ENCODE measurements around the gene ARFGAP2. TPM values are rescaled to one million over a fixed set of nuclear protein-coding genes. Genes with fewer than 3 reads are reported as not detected.
A peak's percentile ranks its signal among the peaks of the same experiment; 100 is the strongest.

Gene ARFGAP2
- total and polyA plus RNA-seq, 9 donors, result 41.5 to 94.9 (median 74.2) TPM

GRCh38 chr11:47160753-47161133, 15.9 kb downstream of the ARFGAP2 start:
- Histone ChIP-seq H3K27ac (no peak overlapping the region), H3K27me3 (no peaks in the 10 kb centered on the region), H3K36me3 (no peaks in the 10 kb centered on the region), H3K4me1 (ENCODE audit: insufficient read depth) (peaks cover 3% of the 10 kb centered on the region), H3K4me3 (no peak overlapping the region), H3K9me3 (no peaks in the 10 kb centered on the region)
- TF ChIP-seq EP300 (IDR thresholded peaks at IDR 0.05) (no peak), CTCF (IDR thresholded peaks at IDR 0.05) (no peak), POLR2A (IDR thresholded peaks at IDR 0.05) (no peak)
- intact Hi-C loops (cut with DNase I), result loop anchor here in 2 of 4 donors (2.0 to 10.0 kb wide), 2 partner anchors 194 to 272 kb away; partner anchors contain the start of gene MYBPC3 (in 1 of the 2)
- DNase-seq, result no peak
- 82 to 91% (median 87%) methylated on average over 5 of the region's 5 CpGs for WGBS, 3 donors

DNA sequence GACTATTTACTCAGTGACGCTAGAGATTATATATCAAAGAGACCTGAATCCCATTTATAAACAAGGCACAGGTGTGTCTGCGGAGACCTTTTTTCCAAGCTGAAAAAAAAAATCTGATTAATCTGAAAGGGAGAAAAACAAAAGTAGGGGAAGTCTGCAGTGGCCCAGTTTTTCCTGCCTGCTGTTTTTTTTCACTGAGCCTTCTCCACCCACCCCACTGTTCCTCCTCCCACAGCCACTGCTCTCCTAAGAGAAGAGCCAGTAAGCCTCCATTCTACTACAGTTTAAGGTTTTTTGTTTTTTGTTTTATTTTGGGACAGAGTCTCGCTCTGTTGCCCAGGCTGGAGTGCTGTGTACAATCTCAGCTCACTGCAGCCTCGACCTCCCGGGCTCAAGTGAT, 18.4 kb downstream of the ARFGAP2 start:
- intact Hi-C loops (cut with DNase I), result loop anchor here in 1 of 4 donors (5.0 kb wide), 1 partner anchor 271 kb away; no protein-coding TSS in a partner anchor
- Histone ChIP-seq H3K4me1 (ENCODE audit: insufficient read depth) (peaks cover 3% of the 10 kb centered on the region), H3K27me3 (no peaks in the 10 kb centered on the region), H3K4me3 (no peak overlapping the region), H3K9me3 (no peaks in the 10 kb centered on the region), H3K27ac (no peak overlapping the region), H3K36me3 (no peaks in the 10 kb centered on the region)
- 77 to 83% (median 82%) methylated on average over 5 of the region's 5 CpGs for WGBS, 3 donors
- DNase-seq, result no peak
- no peak for TF ChIP-seq CTCF (IDR thresholded peaks at IDR 0.05)
- no peak for TF ChIP-seq POLR2A (IDR thresholded peaks at IDR 0.05)
- no peak for TF ChIP-seq EP300 (IDR thresholded peaks at IDR 0.05)

GRCh38 chr11:47157805-47158204, 18.9 kb downstream of the ARFGAP2 start:
- Histone ChIP-seq H3K9me3 (no peaks in the 10 kb centered on the region), H3K27me3 (no peaks in the 10 kb centered on the region), H3K4me3 (no peak overlapping the region), H3K4me1 (ENCODE audit: insufficient read depth) (peaks cover 6% of the 10 kb centered on the region), H3K36me3 (no peaks in the 10 kb centered on the region), H3K27ac (no peak overlapping the region)
- no peak for DNase-seq
- TF ChIP-seq EP300 (IDR thresholded peaks at IDR 0.05) (no peak), CTCF (IDR thresholded peaks at IDR 0.05) (no peak), POLR2A (IDR thresholded peaks at IDR 0.05) (no peak)
- intact Hi-C loops (cut with DNase I), result loop anchor here in 1 of 4 donors (5.0 kb wide), 1 partner anchor 271 kb away; no protein-coding TSS in a partner anchor
- WGBS, 3 donors, result 81 to 85% (median 84%) methylated on average over 8 of the region's 8 CpGs

DNA sequence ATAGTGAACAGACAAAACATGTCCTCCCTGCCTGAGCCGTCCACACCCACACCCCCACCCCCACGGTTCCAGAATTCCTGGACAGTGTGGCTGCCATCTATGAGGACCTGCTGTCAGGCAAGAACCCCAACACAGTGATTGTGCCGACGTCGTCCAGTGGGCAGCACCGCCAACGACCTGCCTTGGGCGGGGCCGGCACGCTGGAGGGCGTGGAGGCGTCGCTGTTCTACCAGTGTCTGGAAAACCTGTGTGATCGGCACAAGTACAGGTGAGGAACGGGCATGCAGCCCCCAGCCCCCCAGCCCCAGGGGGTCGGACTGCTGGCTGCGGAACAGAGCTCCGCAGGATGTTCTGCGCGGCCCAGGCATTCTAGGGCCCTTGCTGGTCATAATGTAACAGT, 19.7 kb downstream of the ARFGAP2 start:
- H3K9me3 ChIP-seq, result no peaks in the 10 kb centered on the region
- no peaks in the 10 kb centered on the region for H3K36me3 ChIP-seq
- H3K27me3 ChIP-seq, result no peaks in the 10 kb centered on the region
- no peak for TF ChIP-seq POLR2A (IDR thresholded peaks at IDR 0.05)
- no peak for TF ChIP-seq EP300 (IDR thresholded peaks at IDR 0.05)
- no peak for TF ChIP-seq CTCF (IDR thresholded peaks at IDR 0.05)
- WGBS, 3 donors, result 81 to 85% (median 84%) methylated on average over 15 to 20 of the region's 20 CpGs
- H3K27ac ChIP-seq, result no peak overlapping the region
- H3K4me3 ChIP-seq, result no peak overlapping the region
- intact Hi-C loops (cut with DNase I), result loop anchor here in 1 of 4 donors (5.0 kb wide), 1 partner anchor 270 kb away; no protein-coding TSS in a partner anchor
- peak in 1 of 5 donors; percentile 34 for DNase-seq
- H3K4me1 ChIP-seq (ENCODE audit: insufficient read depth), result peaks cover 3% of the 10 kb centered on the region
